GM08714 (cell line): Measurements from ENCODE around the gene MINDY1.

Source experiments
- H3K4me3 ChIP-seq: fragments of 200-500 bp; sonication (Bioruptor generic); 2 replicates; pipeline ENCODE4 v1.5.1; 2014; ENCODE audit warnings: mild to moderate bottlenecking, low read length, inconsistent platforms
- ZNF274 ChIP-seq: IDR thresholded peaks from 2 replicates; pipeline ENCODE4 v1.6.1; 2012; ENCODE audit warnings: mild to moderate bottlenecking, low read depth, low read length

The MINDY1 gene

DNA sequence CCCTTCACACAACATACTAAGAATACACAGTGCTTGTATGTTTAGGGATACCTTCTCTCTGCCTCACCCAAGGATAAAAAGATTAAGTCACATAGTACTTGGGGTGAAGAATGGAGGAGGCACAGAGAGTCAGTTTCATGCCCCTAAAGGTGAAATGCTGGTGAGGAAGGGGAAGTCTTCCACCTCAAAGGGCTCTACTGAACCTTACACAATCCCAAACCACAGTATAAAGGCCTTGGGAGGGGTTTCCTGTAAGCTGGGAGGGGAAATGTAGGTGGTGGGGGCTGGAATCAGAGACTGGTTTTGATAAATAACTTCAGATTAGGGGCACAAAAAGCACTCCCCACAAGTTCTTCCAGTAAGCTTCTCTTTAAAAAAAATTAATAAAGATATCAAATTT lies 3.5 kb downstream of the MINDY1 start:
- no peak for TF ChIP-seq ZNF274
- H3K4me3 ChIP-seq = no peak overlapping the region

DNA sequence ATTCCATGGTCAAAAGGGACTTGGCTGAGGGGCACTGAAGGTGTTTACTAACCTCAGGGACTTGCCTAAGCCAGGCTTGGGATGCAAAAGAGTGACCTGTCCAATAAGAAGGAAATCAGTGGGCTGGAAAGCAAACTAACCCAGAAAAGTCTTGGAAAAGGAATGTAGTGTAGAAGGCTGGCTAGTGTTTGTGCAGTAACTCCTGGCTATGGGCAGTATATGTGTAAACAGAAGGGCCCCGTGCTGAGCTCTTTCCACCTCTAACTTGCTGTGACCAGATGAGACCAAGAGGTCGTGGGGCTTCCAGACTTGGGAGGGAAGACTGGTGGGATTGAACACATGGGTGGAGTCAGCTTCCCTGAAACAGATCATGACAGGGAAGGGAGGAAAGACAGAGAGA lies 4.1 kb downstream of the MINDY1 start:
- no peak for TF ChIP-seq ZNF274
- H3K4me3 ChIP-seq = no peak overlapping the region

DNA sequence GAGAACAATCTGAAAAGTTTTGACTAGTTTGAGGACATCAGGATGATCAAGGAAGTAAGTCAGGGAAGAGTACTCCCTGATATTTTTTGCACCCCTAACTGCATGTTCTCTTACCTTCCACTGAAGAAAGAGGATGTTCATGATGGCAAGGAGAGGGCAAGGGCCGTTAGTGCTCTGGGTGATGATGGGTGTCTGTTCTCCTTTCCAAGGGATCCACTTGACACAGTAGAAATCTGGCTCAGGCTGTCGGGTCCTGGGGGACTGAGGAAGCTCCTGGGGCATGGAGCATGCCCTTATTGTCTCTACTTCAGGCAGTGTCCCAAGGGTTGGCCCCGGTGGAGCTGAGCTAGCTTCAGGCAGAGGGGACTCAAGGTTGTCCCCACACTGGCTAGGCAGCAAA lies 4.7 kb downstream of the MINDY1 start:
- TF ChIP-seq ZNF274 = no peak

GRCh38 chr1:151001602-151002001 lies 5.1 kb downstream of the MINDY1 start:
- TF ChIP-seq ZNF274 = no peak

More for the DNA sequence above, 4.7 kb downstream of the MINDY1 start:
- no peak overlapping the region for H3K4me3 ChIP-seq

GRCh38 chr1:151000408-151000807 lies 6.3 kb downstream of the MINDY1 start:
- no peak overlapping the region for H3K4me3 ChIP-seq
- TF ChIP-seq ZNF274 = no peak

More at GRCh38 chr1:151001602-151002001, 5.1 kb downstream of the MINDY1 start:
- no peak overlapping the region for H3K4me3 ChIP-seq

- TF ChIP-seq ZNF274 = no peak
- H3K4me3 ChIP-seq = no peak overlapping the region
Measured at GRCh38 chr1:150999926-151000325, 6.8 kb downstream of the MINDY1 start.

DNA sequence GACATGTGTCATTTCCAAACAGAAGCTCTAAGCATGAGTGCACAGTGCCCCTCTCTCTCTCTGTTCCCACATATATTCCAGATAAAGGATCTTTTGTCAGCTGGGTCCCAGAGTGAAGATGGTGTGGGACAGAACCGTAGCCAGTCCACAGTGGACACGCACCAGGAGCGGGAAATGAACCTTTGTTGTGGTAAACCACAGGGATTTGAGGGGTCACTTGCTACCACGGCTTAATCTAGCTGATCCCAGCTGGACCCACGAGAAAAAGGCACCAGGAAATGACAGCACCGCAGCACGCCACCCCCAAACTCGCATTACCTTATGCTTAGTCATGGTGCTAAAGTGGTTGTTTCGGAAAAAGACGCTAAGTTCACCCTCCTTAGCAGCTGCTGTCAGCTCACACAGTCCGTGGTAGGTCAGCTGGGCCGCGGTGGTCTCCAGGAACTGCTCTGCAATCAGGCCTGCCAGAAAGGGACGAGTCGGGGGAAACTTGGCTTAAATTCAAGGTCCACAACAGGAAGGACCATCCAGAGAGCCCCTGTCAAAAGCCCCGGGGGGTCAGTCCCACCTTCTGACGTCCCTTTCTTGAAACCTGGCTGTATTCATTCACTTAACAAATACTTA lies 7.5 kb downstream of the MINDY1 start:
- TF ChIP-seq ZNF274 = no peak
- H3K4me3 ChIP-seq = no peak overlapping the region

- H3K4me3 ChIP-seq = no peak overlapping the region
Measured at GRCh38 chr1:150997949-150998348, 8.8 kb downstream of the MINDY1 start.

GRCh38 chr1:150997126-150997872 lies 9.4 kb downstream of the MINDY1 start:
- TF ChIP-seq ZNF274 = no peak
- H3K4me3 ChIP-seq = no peak overlapping the region

More at GRCh38 chr1:150997949-150998348, 8.8 kb downstream of the MINDY1 start:
- TF ChIP-seq ZNF274 = no peak

DNA sequence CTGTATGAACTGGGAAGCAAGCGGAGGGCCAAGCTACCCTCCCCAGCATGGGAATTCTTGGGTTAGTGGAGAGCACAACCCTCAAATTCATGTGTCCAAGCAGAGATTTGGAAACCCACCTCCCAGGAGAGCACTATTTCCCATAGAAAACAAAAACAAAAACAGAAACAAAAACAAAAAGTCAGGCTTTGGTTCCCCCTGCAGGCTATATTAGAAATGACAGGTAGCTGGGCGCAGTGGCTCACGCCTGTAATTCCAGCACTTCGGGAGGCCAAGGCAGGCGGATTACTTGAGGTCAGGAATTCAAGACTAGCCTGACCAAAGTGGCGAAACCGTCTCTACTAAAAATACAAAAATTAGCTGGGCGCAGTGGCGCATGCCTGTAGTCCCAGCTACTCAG lies 10.8 kb downstream of the MINDY1 start:
- H3K4me3 ChIP-seq = no peak overlapping the region
- TF ChIP-seq ZNF274 = no peak

DNA sequence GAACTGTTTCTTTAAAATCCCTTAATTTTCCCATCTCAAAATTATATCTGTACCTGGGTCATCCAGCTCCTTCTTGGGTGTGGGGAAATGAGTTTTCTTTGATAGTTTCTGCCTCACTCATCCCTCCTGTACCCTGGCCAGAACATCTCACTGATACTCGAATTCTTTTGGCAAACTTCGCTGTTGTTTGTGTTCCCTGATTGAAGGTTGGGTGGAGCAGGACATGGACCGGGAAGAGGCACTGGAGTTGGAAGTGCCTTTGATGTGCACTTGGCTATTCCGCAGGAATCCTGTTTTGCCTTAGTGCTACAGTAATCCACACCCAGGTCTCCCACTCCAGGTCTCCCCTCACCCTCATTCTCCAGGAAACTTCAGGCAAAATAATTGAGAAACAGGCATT lies 11.2 kb downstream of the MINDY1 start:
- H3K4me3 ChIP-seq = no peak overlapping the region
- no peak for TF ChIP-seq ZNF274

DNA sequence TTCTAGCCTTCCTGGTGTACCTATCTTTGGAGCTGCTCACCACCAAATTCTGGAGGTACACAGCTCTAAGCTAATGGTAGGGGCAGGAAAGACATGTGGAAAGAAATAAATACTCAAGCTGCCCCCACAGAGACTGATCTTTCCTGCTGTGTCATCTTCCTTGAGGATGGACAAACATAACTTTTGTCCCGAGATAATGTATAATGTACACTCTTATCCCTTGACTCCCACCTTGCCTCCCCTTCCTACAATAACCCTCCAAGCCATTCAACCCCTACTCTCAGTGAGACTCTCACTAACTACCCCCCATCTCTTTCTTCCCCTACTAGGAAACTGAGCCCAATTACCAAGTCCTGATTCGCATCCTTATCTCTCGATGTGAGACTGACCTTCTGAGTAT lies 12.5 kb downstream of the MINDY1 start:
- TF ChIP-seq ZNF274 = no peak
- no peak overlapping the region for H3K4me3 ChIP-seq

DNA sequence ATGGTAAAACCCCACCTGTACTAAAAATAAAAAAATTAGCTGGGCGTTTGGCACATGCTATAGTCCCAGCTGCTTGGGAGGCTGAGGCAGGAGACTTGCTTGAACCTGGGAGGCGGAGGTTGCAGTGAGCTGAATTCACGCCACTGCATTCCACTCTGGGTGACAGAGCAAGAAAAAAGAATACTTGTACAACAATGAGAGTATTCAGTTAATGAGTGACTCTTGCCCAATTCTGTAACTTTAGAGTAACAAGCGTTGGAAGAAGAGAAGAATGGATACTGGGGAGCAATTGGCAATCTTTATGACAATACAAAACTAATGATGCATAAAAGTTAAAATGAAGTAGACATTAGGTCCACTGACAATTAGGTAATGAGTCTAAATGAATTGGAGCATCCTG lies 14.1 kb downstream of the MINDY1 start:
- no peak for TF ChIP-seq ZNF274

DNA sequence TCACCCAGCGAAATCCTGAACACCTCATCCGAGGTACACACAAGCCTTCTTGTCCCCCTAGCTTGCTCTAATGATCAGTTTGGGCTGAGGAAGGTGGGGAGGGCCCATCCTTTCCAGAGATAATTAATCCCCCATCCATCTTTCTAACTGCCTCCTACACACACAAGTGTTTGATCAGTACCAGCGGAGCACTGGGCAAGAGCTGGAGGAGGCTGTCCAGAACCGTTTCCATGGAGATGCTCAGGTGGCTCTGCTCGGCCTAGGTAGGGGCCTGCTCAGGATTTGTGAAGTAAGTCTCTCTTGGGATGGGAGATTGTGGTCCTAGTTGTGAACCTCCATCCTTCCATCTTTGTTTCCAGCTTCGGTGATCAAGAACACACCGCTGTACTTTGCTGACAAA lies 18.8 kb downstream of the MINDY1 start:
- no peak for TF ChIP-seq ZNF274
- no peak overlapping the region for H3K4me3 ChIP-seq

More for the DNA sequence above, 14.1 kb downstream of the MINDY1 start:
- H3K4me3 ChIP-seq = no peak overlapping the region

DNA sequence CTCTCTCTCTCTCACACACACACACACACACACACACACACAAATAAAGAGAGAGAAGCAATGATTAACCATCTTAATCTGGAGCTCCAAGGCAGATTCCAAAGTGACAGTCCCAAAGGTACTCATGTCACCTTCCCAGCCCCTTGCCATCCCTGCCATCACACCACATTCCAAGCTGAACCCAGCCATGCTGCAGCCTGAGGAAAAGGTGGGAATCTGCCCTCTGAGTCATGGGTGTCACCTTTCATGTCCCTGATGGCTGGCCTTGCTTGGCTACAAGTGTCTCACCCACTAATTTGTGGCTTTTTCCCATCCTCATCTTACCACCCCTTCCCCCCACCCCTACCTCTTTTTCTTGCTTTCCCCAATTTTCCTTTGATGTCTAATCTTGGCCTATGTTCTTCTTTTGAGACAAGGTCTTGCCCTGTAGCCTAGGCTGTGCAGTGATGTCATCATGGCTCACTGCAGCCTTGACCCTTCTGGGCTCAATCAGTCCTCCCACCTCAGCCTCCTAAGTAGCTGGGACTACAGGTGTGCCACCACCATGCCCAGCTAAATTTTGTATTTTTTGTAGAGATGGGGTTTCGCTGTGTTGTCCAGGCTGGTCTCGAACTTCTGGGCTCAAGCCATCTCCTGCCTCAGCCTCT lies 21.4 kb downstream of the MINDY1 start:
- no peak for TF ChIP-seq ZNF274
- H3K4me3 ChIP-seq = no peak overlapping the region
